HPDE6-E6E7 (cell line): ENCODE results near the gene PTPRD.
"Not testable (repeated sequence)": the region's sequence is repeated elsewhere in the genome, so short reads cannot be mapped to it uniquely, and the experiment has no call there.

Experiments used
- DNase-seq: peaks from one replicate; pipeline ENCODE4 v3.0.0; 2011; ENCODE audit warnings: missing footprints; ENCODE audit errors: extremely low spot score

Gene PTPRD

GRCh38 chr9:9970514-9970913 is 642.3 kb downstream of the PTPRD start:
- no peak for DNase-seq

DNA sequence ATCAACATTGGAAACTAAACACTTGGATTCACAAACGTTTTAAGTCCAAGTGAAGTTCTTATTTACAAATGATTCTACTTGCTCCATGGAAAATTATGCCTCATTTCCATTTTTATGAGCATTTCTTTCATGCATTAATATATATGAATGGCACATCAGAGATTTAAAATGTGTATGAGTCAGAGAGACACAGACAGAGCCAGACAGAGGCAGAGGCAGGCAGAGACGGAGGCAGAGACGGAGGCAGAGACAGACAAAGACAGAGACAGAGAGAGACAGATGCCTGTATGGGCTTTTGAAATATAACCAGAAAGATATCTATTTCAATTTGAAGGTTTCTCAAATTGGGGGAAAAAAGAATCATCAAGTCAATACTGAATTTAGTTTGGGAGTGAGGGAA is 649.0 kb downstream of the PTPRD start:
- DNase-seq: no peak

GRCh38 chr9:9961934-9962333 is 650.9 kb downstream of the PTPRD start:
- DNase-seq: no peak

DNA sequence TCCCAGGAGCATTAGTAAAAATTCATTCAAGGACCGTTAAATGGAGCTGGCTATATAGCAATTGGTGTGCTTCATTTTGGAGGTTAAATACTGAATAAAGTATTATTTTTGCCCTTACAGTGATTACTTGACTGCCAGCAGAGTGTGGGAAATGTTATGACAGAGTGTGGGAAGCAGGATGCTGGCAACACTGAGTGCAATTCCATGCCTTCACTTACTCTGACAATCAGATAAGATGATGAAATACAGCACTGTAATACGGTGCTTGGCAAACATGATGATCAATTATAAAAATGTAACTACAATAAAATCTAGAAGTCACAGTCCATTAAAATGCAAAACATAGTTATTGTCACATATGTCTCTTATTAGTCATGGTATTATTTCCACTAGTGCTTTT is 651.3 kb downstream of the PTPRD start:
- DNase-seq: no peak

- no peak for DNase-seq
Observed at GRCh38 chr9:9951556-9952160, 661.1 kb downstream of the PTPRD start.

DNA sequence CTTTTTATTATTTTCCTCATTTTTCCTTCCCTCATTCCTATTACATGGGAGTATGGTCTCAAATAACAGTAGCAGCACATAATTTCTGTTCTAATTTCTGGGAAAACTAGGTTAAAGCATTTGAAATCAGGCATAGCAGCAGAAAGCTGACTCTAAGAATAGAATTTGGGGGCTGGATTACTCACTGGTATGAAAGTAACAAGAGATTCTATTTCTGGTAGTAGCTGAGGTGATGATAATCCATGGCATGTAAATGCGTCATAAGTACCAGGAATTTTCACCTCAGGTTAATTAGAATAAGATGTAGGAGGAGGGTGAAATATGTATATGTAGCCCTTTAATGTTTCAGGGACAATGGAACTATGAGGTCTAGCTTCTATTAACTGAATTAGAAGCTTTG is 662.0 kb downstream of the PTPRD start:
- DNase-seq: no peak

- DNase-seq: no peak
Observed at GRCh38 chr9:9949978-9950377, 662.8 kb downstream of the PTPRD start.

DNA sequence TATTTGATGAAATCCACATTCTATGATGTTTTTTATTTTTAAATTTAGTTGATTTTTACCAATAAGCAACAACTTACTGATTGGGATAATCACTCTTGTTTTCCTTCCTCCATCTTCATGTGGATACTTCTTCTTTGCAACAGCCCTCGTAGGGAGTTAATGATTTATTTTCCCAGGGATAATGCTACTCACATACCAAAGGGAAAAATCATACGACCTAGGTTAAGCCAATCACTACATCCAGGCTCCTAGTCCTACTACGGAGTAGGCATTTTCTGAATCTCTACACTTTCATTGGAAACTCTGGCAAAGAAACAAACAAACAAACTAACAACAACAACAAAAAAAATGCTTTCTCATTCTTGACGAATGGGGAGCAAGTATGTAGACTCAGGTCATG is 663.4 kb downstream of the PTPRD start:
- no peak for DNase-seq

GRCh38 chr9:9945966-9946365 is 666.8 kb downstream of the PTPRD start:
- no peak for DNase-seq

- peak; percentile 47 for DNase-seq
Observed at GRCh38 chr9:9942764-9943424, 669.9 kb downstream of the PTPRD start.

- no peak for DNase-seq
Observed at GRCh38 chr9:9938432-9938831, 674.4 kb downstream of the PTPRD start.

GRCh38 chr9:9931464-9931863 is 681.3 kb downstream of the PTPRD start:
- not testable (repeated sequence) for DNase-seq

DNA sequence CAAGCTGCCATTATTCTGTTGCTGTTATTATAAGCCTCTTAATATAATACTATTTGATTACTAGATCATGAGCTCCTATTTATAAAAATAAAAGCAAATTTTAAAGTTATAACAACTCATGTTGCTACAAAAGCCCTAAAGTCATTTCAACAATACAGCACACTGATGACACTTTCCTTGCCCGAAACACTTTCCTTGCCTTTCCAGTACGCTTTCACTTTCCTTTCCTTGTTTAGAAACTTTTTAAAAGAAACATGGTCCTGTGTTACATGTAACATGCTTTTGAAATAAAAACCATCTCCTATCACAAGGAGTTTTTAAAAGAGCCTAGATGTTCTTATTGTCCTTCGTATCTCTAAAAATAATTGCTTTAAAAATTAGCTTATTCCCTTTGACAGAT is 688.4 kb downstream of the PTPRD start:
- no peak for DNase-seq

GRCh38 chr9:9921805-9922204 is 691.0 kb downstream of the PTPRD start:
- no peak for DNase-seq

DNA sequence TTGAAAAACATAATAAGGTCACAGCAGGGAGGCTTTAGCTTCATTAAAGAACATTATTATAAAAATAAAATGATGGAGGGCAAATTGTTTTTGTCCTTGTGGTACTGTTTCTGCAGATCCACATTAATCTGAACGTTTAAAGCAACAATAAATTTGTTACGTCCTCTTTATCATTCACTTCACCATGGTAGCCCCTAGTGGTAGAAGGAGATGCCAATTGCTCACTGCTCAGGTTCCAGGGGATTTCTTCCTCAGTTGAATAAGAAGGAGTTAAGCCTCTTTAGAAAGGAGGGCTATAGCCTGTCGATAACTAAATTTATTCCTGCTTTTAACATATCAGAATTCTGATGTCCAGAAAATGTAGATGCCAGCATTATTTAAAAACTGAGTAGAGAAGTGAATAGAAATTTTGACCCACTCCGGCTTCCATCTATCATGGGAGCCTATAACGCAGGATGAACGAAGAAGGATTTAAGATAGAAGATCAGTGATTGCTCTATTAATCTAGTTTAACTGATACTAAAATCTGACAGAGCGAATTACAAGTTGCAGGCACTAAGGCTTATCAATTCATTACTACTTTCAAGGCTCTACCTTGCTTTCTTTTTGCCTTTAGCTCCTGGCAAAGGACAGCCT is 692.3 kb downstream of the PTPRD start:
- no peak for DNase-seq

- no peak for DNase-seq
Observed at GRCh38 chr9:9919174-9919775, 693.5 kb downstream of the PTPRD start.

DNA sequence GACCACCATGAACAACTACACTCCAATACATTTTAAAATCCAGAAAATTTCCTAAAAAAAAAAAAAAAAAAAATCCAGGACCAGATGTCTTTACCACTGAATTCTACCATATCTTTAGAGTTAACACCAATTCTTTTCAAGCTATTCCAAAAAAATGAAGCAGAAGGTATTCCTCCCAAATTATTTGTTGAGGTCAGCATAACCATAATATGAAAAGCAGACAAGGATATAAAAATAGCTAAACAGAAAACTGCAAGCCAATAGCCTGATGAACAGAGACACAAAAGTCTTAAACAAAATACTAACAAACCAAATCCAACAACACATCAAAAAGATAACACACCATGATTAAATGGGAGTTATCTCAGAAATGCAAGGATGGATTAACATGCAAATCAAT is 695.4 kb downstream of the PTPRD start:
- DNase-seq: no peak

GRCh38 chr9:9914174-9914573 is 698.6 kb downstream of the PTPRD start:
- DNase-seq: no peak

- DNase-seq: no peak
Observed at GRCh38 chr9:9913276-9913832, 699.4 kb downstream of the PTPRD start.

GRCh38 chr9:9912459-9912858 is 700.3 kb downstream of the PTPRD start:
- peak; percentile 27 for DNase-seq

DNA sequence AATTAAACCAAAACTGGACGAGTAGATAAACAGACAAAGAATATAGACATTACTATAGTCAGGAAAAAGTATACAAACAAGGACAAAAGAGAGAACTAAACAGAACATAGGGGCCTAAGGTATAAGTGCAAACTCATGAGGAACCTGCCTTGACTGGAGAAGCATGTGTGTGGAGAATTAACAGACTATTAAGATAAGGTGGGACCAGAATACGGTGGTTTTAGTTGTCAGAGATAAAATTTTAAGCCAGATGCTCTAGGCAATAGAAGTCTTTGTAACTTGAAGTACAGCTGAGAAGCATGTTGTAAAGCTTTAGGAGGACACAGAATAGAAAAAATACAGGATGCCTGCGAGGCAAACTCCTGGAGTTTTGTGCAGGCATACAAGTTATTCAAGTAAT is 707.1 kb downstream of the PTPRD start:
- DNase-seq: no peak

DNA sequence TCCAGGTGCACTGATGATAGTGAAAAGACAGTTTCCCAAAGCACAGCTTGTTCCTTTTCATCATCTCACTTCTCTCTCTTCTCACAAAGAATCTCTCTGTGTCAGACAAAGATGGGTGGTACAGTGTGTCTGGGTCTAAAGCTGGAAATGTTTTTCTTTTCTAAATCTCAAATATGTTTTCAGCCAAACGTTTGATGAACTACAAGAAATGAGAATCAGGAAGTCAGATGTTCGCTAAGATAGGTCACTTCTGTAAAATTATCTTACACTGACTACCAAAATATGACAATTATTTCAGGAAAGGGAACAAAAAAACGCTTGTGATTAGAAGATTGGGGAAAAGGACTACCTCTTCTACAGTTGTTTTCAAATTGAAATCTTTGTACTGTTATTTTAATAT is 708.8 kb downstream of the PTPRD start:
- DNase-seq: no peak

DNA sequence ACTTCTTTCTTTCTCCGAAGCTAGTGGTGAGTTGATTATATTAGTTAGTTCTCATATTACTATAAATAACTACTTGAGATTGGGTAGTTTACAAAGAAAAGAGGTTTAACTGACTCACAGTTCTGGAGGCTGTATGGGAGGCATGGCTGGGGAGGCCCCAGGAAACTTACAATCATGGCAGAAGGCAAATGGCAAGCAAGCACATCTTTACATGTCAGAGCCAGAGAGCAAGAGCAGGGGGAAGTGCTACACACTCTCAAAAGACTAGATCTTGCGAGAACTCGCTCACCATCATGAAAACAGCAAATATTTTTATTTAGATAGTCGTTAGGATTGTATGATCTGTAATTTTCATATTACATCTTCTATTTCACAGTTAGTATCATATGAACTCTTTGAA is 711.2 kb downstream of the PTPRD start:
- DNase-seq: no peak
